HG03457 (cell line): ENCODE data around the gene HES3.

ENCODE experiments used
- ATAC-seq: cut with Tn5 transposase; IDR thresholded peaks from one replicate; pipeline ENCODE4 v1.9.1; 2021; ENCODE audit warnings: moderate number of reproducible peaks; ENCODE audit not compliant: unreplicated experiment

The HES3 gene

DNA sequence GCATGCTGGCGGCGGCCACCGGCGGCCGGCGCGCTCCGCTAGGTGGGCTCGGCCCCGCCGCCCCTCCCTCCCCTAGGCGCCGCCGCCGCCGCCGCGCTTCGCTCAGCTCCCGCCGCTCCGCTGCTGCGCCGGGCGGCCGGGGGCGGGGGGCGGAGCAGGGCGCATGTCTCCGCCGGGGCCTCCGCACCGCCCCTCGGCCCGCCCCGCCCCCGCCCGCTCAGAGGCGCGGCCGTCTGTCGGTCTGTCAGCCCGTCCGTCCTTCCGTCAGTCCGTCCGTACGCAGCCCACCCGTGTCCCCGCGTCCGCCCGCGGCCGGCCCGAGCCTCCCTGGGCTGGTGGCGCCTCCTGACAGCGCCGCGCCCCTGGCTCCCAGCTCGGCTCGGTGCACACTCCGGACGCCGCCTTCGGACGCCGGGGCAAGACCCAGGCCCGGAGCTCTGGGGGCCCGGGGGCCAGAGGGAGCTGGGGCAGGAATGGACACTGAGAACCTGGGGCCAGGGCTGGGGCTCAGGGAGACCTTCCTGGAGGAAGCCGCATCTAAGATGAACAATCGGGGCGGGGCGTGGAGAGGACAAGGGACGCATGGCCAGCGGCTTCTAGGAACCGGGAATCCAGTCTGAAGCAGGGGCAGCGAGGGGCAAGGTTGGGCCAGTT lies 17.1 kb downstream of the HES3 start, which contains the start of gene GPR153:
Gene GPR153, minus strand, starts transcription at position 138 of the 654 bp plus-strand sequence. CDS start 6,193 bp downstream, outside the sequence.
- no peak for ATAC-seq

- no peak for ATAC-seq
Measured at GRCh38 chr1:6261615-6261995, 17.6 kb downstream of the HES3 start.

- no peak for ATAC-seq
Measured at GRCh38 chr1:6262555-6263420, 18.8 kb downstream of the HES3 start.

DNA sequence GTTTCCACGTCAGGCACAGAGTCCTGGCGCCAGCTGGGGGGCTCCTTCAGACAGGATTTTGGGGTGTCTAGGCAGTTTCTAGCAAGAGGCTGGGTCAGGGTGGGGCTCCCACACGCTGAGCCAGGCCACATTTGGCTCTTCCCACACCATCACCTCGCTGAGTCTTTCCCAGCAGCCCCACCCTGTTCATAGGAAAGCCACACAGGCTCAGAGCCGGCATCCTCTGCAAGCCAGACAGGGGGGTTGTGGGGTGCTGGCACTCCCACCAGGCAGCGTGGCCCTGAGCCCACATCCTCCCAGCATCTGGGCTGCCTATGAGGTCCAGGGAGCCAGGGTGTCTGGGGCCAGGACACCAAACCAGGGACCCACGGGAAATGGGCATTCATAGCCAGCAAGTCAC lies 19.7 kb downstream of the HES3 start:
- no peak for ATAC-seq

- no peak for ATAC-seq
Measured at GRCh38 chr1:6265151-6265550, 21.2 kb downstream of the HES3 start.

DNA sequence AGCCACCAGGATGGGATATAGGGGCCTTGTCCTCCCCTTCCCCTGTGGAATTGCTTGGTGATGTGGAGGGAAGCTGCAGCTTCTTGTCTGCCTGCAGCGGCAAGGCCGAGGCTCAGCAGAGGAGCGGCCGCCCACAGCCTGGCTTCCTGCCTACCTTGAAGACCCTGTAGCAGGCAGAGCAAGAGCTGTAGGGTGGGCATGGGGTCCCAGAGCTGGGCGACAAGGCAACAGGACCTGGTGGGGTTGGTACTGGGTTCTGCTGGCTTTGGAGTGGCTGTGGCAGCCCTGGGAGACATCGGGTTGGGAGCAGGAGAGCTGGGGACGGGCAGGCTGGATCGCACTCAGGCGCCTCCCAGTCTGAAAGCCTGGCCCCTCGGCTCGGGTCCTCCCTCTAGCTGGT lies 22.7 kb downstream of the HES3 start:
- no peak for ATAC-seq

DNA sequence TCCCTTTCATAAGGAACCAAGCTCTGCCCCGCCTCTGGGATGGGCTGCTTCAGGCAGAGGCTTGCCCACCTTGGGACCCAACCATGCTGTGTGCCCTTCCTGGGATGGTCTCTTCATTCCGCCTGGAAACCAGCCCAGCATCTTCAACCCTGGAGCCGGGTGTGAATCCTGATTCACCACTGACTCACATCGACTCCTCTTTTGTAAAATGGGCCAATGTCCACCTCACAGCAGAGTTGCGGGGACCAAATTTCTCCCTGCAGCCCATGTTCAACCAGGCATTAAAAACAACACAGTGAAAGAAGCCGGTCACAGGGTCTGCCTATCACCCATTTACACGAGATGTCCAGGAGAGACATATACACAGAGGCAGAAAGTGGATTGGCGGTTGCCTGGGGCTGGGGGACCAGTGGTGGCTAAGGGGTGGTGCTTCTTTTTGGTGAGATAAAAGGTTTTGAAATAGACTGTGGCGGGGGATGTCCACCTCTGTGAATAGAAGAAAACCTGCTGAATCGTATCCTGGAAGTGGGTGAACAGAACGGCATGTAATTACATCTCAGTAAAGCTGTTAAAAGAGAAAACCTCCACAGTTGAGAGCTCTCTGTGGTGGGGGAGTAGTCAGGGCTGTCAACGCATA lies 23.8 kb downstream of the HES3 start:
- no peak for ATAC-seq

GRCh38 chr1:6268415-6268814 lies 24.4 kb downstream of the HES3 start:
- ATAC-seq = no peak

DNA sequence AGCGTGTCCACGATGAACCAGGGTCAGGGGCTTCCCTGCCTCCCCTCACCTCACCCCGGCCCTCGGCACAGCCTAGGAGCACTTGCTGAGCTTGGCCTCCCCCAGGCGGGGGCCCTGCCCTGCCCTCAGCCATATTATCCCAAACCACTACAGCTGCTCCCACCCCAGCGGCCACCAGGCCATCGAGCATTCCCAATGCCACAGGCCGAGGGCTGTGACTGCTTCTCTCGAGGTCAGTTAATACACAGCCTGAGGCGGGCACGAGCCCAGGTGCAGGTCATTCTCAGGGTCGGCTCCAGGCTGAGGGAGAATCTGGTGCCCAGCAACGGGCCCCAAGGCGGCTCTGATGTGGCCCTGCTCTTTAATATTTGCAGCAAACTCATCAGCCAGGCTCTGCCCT lies 25.3 kb downstream of the HES3 start:
- ATAC-seq = no peak

GRCh38 chr1:6269720-6270400 lies 25.9 kb downstream of the HES3 start:
- ATAC-seq = no peak

GRCh38 chr1:6270401-6270800 lies 26.4 kb downstream of the HES3 start:
- ATAC-seq = no peak

GRCh38 chr1:6271006-6271405 lies 27.0 kb downstream of the HES3 start:
- no peak for ATAC-seq

DNA sequence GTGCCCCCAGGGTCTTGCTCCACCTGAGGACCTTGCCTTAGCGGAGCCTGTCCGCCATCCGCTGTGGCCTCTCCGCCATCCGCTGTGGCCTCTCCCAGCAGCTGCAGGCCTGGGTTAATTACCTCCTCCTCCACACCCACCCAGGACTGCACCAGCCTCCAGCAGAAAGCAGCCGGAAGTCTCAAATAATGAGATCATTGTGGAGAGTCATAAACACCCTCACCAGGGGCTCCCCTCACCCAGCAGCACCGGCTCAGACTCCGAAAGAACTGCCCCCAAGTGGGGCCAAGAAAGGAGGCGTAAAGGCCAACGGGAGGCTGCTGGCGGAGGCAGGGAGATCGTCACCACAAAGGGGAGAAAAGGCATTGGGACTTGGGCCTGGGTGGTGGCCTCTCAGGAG lies 27.6 kb downstream of the HES3 start:
- ATAC-seq = no peak

- no peak for ATAC-seq
Measured at GRCh38 chr1:6272452-6272851, 28.5 kb downstream of the HES3 start.

DNA sequence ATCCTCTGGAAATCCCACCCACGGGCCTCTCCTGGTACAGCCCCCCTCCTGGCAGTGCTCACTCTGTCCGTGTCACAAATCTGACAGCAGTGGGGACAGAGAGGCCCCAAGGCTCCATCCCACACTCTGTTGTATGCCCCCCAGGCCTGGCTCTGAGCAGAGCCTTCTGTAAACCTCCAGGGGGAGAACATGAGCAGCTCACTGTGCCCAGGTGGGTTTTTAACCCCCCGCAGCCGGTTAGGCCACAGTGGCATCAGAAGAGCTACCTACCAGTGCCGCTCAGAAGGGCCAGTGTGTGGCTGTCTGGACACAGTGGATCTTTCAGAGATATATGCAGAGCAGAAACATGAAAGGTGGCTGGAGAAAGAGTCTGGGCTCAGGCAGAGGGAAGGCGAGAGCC lies 28.9 kb downstream of the HES3 start:
- no peak for ATAC-seq

DNA sequence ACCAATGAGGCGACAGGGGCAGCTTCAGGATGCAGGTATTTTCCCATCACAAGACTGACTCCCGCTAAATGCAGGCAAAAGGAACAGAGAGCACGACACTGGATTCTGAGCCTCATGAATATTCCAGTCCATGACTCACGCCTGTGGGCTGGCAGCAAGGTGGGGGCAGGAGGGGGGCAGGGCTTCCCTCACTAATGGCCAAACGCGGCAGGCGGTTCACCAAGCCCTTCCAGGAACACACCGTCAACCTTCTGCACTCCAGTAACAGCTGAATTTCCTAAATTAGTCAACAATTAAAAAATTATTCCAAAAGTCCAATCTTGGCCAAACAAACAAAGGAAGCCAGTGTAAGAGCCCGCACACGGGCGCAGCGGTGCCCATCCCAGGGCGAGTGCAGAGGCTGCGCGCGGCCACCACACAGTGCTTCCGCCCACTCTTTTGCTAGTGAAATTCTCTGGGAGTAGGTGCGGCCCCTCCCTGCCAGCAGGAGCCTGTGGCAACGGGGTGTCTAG lies 29.5 kb downstream of the HES3 start:
- no peak for ATAC-seq

DNA sequence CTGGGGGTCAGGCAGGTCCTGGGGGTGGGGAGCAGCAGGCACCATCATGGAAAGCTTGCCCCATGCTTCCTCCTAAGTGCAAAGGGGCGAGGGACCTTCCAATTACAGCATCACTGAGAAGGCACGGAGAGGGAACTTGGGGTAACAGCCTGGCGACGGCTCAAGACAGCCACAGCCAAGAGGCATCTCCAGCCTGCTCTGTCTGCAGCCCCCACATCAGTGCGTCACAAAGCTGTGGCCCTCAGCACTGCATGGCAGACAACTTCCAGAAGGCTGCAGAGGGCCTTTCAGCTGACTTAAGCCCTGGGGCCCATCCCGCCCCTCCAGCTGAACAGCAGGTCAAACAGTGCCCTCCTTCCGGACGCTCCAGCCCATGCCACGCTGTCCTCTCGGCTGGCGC lies 30.1 kb downstream of the HES3 start:
- ATAC-seq = no peak

GRCh38 chr1:6274622-6275139 lies 30.7 kb downstream of the HES3 start:
- ATAC-seq = no peak

GRCh38 chr1:6275826-6276782 lies 32.1 kb downstream of the HES3 start:
- ATAC-seq = no peak
